HCT116 (cell line): ENCODE data around the gene SLC29A1.

Experiments used
- CTCF ChIP-seq, 3 experiments: fragments of 200-600 bp in 1 of 3; sonication (generic) in 1 of 3; IDR thresholded peaks in 2 of 3; conservative IDR thresholded peaks in 1 of 3; 2 replicates each; pipeline ENCODE4 v1.5.1; 2012 to 2017; ENCODE audit warnings: low read depth in 2 of 3, low read length in 2 of 3, antibody characterized with exemption in 1 of 3, borderline replicate concordance in 1 of 3, control low read depth in 1 of 3, mild to moderate bottlenecking in 1 of 3, mixed read lengths in 1 of 3, mixed run types in 1 of 3, moderate library complexity in 1 of 3; ENCODE audit not compliant: insufficient read depth in 1 of 3
- EZH2phosphoT487 ChIP-seq: fragments of 200-600 bp; IDR thresholded peaks from 2 replicates; pipeline ENCODE4 v1.6.1; 2018; ENCODE audit warnings: antibody characterized with exemption, borderline replicate concordance
- POLR2A ChIP-seq: IDR thresholded peaks from 2 replicates; pipeline ENCODE4 v1.7.0; 2011; ENCODE audit warnings: borderline replicate concordance; ENCODE audit not compliant: insufficient read depth, insufficient read length; ENCODE audit errors: extremely low read depth

DNA sequence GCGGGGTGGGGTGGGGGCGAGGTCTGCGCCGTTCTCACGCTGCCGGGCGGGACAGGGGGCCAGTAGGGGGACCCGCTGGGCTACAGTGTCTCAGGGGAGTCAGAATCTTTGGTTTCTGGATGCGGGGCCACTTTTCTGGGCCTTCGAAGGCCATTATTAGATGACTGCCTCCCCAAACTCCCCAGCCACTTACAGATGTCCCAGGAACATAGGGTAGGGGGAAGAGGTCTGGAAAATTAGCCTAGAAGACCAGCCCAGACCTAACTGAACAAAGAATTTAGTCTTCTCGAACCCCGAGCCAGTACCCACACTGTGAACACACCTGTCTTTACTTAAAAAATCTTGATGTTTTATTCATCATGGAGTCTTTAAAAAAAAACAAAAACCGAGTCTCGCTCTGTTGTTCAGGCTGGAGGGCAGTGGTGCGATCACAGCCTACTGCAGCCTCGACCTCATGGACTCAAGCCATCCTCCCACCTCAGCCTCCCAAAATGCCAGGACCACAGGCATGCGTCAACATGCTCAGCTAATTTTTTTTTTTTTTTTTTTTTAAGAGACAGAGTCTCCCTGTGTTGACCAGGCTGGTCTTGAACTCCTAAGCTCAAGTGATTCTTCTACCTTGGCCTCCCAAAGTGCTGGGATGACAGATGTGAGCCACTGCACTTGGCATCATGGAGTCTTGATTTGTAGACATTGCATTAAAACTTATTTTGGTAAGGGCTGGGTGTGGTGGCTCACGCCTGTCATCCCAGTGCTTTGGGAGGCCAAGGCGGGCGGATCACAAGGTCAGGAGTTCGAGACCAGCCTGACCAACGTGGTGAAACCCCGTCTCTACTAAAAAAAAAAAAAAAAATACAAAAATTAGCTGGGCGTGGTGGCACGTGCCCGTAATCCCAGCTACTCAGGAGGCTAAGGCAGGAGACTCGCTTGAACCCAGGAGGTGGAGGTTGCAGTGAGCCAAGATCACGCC, 3.3 kb upstream of the SLC29A1 start:
- TF ChIP-seq CTCF (IDR thresholded peaks at IDR 0.05 in 2 of 3, conservative IDR thresholded peaks at IDR 0.05 in 1 of 3; ENCODE audit: borderline replicate concordance in 1 of 3, insufficient read depth in 1 of 3, low read depth in 2 of 3, low read length in 2 of 3) (no peak), EZH2phosphoT487 (no peak), POLR2A (no peak)
